ENCODE measurements around the gene PLEKHM3.

The PLEKHM3 gene

GRCh38 chr2:207926133-207926988 lies 99.0 kb downstream of the PLEKHM3 start:
- no peak for DNase-seq (ENCODE audit: low spot score)
- peak overlapping the region; percentile 2 for H3K4me3 ChIP-seq

GRCh38 chr2:207925601-207926000 lies 99.7 kb downstream of the PLEKHM3 start:
- DNase-seq (ENCODE audit: low spot score): no peak
- no peak for TF ChIP-seq CTCF (IDR thresholded peaks at IDR 0.05)
- peak overlapping the region in 1 of 2 donors; percentile 66 for H3K27ac ChIP-seq

More at GRCh38 chr2:207926133-207926988, 99.0 kb downstream of the PLEKHM3 start:
- H3K27ac ChIP-seq: peak overlapping the region in 1 of 2 donors; percentile 66
- no peak for TF ChIP-seq CTCF (IDR thresholded peaks at IDR 0.05)

GRCh38 chr2:207921606-207922005 lies 103.7 kb downstream of the PLEKHM3 start:
- Histone ChIP-seq H3K27ac (no peak overlapping the region), H3K4me3 (no peak overlapping the region)
- TF ChIP-seq CTCF (IDR thresholded peaks at IDR 0.05): no peak
- no peak for DNase-seq (ENCODE audit: low spot score)

More at GRCh38 chr2:207925601-207926000, 99.7 kb downstream of the PLEKHM3 start:
- peak overlapping the region; percentile 2 for H3K4me3 ChIP-seq

- DNase-seq (ENCODE audit: low spot score): no peak
- H3K27ac ChIP-seq: no peak overlapping the region
- no peak overlapping the region for H3K4me3 ChIP-seq
- TF ChIP-seq CTCF (IDR thresholded peaks at IDR 0.05): no peak
These were observed 104.6 kb downstream of the PLEKHM3 start for GRCh38 chr2:207920721-207921120.

- no peak for TF ChIP-seq CTCF (IDR thresholded peaks at IDR 0.05)
- Histone ChIP-seq H3K27ac (no peak overlapping the region), H3K4me3 (no peak overlapping the region)
- DNase-seq (ENCODE audit: low spot score): no peak
These were observed 105.0 kb downstream of the PLEKHM3 start for GRCh38 chr2:207920321-207920720.

GRCh38 chr2:207919164-207919919 lies 106.0 kb downstream of the PLEKHM3 start:
- no peak for DNase-seq (ENCODE audit: low spot score)
- H3K27ac ChIP-seq: no peak overlapping the region
- H3K4me3 ChIP-seq: no peak overlapping the region
- no peak for TF ChIP-seq CTCF (IDR thresholded peaks at IDR 0.05)

Measured in coronary artery (tissue), 2 donors.